ENCODE measurements around the gene SFT2D1.
"Not testable (repeated sequence)": the region's sequence is repeated elsewhere in the genome, so short reads cannot be mapped to it uniquely, and the experiment has no call there.

SFT2D1 gene

GRCh38 chr6:166387098-166387497 lies 44.8 kb upstream of the SFT2D1 start:
- H3K27ac ChIP-seq (ENCODE audit: low read depth, low read length); H3K79me2 ChIP-seq (ENCODE audit: control insufficient read depth, insufficient read depth, low read length, poor library complexity): not testable (repeated sequence)

GRCh38 chr6:166386111-166386510 lies 43.8 kb upstream of the SFT2D1 start:
- H3K79me1 ChIP-seq (ENCODE audit: low read length) = peaks cover 2% of the 10 kb centered on the region
- no peak overlapping the region for H3K14ac ChIP-seq (ENCODE audit: low read length)
- H3K9ac ChIP-seq (ENCODE audit: low read length) = no peak overlapping the region
- H4K91ac ChIP-seq (ENCODE audit: low read depth, low read length) = no peak overlapping the region
- H2BK5ac ChIP-seq (ENCODE audit: low read depth, low read length, poor library complexity) = no peak overlapping the region
- H3K18ac ChIP-seq (ENCODE audit: low read length) = no peak overlapping the region
- H2BK12ac ChIP-seq (ENCODE audit: low read length) = no peak overlapping the region
- H2AK5ac ChIP-seq (ENCODE audit: low read length) = no peak overlapping the region
- no peak overlapping the region for H4K12ac ChIP-seq (ENCODE audit: low read depth, low read length)
- H3K4me3 ChIP-seq (ENCODE audit: low read depth, low read length) = no peak overlapping the region
- H2BK120ac ChIP-seq (ENCODE audit: insufficient read depth, low read length, poor library complexity) = no peak overlapping the region
- H3K9me3 ChIP-seq (ENCODE audit: insufficient read depth, low read depth, low read length) = no peaks in the 10 kb centered on the region
- WGBS (ENCODE audit: extremely low coverage, insufficient coverage, insufficient read length) = no CpG with 5 or more reads among the region's 9 CpGs
- H2AFZ ChIP-seq (ENCODE audit: insufficient read depth, low read length, poor library complexity) = no peak overlapping the region
- DNase-seq = no peak
- H3K4ac ChIP-seq (ENCODE audit: low read depth, low read length) = no peak overlapping the region
- H3K27ac ChIP-seq (ENCODE audit: low read depth, low read length) = no peak overlapping the region
- no peaks in the 10 kb centered on the region for H3K27me3 ChIP-seq (ENCODE audit: insufficient read depth, low read length)
- H3K4me2 ChIP-seq (ENCODE audit: low read length) = no peak overlapping the region
- no peak overlapping the region for H3K23ac ChIP-seq (ENCODE audit: low read length)
- H3K79me2 ChIP-seq (ENCODE audit: control insufficient read depth, insufficient read depth, low read length, poor library complexity) = no peaks in the 10 kb centered on the region
- H4K8ac ChIP-seq (ENCODE audit: low read depth, low read length) = peak overlapping the region; percentile 7
- peaks cover 0 to 7% of the 10 kb centered on the region in 2 experiments for H3K4me1 ChIP-seq (ENCODE audit: control insufficient read depth in 1 of 2, insufficient read depth in 2 of 2, low read length in 2 of 2)
- H3K36me3 ChIP-seq (ENCODE audit: control insufficient read depth in 1 of 2, insufficient read depth in 2 of 2, low read length in 2 of 2) = no peaks in the 10 kb centered on the region

More at GRCh38 chr6:166387098-166387497, 44.8 kb upstream of the SFT2D1 start:
- WGBS (ENCODE audit: extremely low coverage, insufficient coverage, insufficient read length) = no CpG with 5 or more reads among the region's 9 CpGs
- not testable (repeated sequence) for H3K14ac ChIP-seq (ENCODE audit: low read length); H3K4ac ChIP-seq (ENCODE audit: low read depth, low read length); H4K91ac ChIP-seq (ENCODE audit: low read depth, low read length); H3K23ac ChIP-seq (ENCODE audit: low read length); H3K9ac ChIP-seq (ENCODE audit: low read length); H2BK120ac ChIP-seq (ENCODE audit: insufficient read depth, low read length, poor library complexity); H3K4me3 ChIP-seq (ENCODE audit: low read depth, low read length); H2BK5ac ChIP-seq (ENCODE audit: low read depth, low read length, poor library complexity); H3K4me2 ChIP-seq (ENCODE audit: low read length); H4K8ac ChIP-seq (ENCODE audit: low read depth, low read length); H2AK5ac ChIP-seq (ENCODE audit: low read length); H3K9me3 ChIP-seq (ENCODE audit: insufficient read depth, low read depth, low read length); DNase-seq; H3K4me1 ChIP-seq (ENCODE audit: control insufficient read depth in 1 of 2, insufficient read depth in 2 of 2, low read length in 2 of 2); H3K79me1 ChIP-seq (ENCODE audit: low read length); H3K18ac ChIP-seq (ENCODE audit: low read length); H3K36me3 ChIP-seq (ENCODE audit: control insufficient read depth in 1 of 2, insufficient read depth in 2 of 2, low read length in 2 of 2); H2AFZ ChIP-seq (ENCODE audit: insufficient read depth, low read length, poor library complexity); H2BK12ac ChIP-seq (ENCODE audit: low read length); H4K12ac ChIP-seq (ENCODE audit: low read depth, low read length); H3K27me3 ChIP-seq (ENCODE audit: insufficient read depth, low read length)

DNA sequence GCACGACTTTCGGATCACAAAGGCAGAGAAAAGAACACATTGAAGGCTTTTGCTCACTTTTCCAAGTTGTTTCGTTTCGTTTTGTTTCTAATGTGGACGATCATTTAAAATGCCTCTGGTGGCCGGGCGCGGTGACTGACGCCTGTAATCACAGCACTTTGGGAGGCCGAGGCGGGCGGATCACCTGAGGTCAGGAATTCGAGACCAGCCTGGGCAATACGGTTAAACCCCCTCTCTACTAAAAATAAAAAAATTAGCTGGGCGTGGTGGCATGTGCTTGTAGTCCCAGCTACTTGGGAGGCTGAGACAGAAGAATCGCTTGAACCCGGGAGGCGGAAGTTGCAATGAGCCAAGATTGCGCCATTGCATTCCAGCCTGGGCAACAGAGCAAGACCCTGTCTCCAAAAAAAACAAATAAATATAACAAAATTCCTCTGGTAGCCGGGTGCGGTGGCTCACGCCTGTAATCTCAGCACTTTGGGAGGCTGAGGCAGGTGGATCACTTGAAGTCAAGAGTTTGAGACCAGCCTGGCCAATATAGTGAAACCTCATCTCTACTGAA lies 41.5 kb upstream of the SFT2D1 start:
- no CpG with 5 or more reads among the region's 22 CpGs for WGBS (ENCODE audit: extremely low coverage, insufficient coverage, insufficient read length)
- H2AK5ac ChIP-seq (ENCODE audit: low read length); H3K9ac ChIP-seq (ENCODE audit: low read length): not testable (repeated sequence)

DNA sequence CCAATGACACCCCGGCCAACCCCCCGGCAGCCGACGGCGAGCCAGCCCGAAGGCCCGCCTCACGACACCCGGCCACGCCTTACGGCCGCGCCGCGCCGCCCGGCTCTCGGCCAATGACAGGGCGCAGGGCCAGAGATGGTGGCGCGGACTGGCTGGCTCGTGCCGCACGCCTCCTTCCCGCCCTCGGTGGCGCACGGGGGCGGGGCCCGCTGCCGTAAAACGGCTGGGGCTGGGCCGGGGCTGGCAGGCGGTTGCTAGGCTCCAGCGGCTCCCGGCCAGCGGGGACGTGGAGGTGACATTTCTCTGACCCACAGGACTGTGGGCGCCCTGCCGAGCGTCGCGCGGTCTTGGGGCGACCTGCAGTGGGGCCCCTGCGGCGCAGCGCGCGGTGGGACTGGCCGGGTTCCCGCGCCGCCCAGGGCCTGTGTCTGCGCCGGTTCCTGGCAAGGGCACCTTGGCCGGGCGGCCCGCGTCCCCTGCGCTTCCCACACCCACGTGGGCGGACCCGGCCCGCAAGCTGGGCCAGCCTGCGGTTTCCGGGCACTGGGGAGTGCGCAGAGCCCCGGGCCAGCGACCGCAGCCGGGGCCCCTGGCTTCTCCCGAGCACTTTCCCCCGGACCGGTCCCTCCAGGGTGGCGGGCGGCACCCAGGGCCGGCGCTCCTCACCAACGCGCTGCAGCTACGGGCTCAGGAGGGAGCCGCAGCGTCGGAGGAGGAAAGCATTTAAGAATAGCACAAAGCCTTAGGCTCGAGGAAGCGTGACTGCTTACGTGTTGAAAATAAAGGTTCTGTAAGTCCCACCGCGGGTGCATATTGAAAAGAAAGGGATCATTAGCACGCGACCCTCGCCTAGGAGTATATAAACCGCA lies 40.8 kb upstream of the SFT2D1 start, which contains the start of gene MPC1:
Gene MPC1 (minus strand): TSS at position 8 of the 869 bp plus-strand sequence. CDS start 64 bp downstream, outside the sequence.
- no CpG with 5 or more reads among the region's 94 CpGs for WGBS (ENCODE audit: extremely low coverage, insufficient coverage, insufficient read length)
- no peak within 1 kb of the TSS for H3K4ac ChIP-seq (ENCODE audit: low read depth, low read length)
- H3K4me2 ChIP-seq (ENCODE audit: low read length) = peak within 1 kb of the TSS; percentile 100

More for the DNA sequence above, 41.5 kb upstream of the SFT2D1 start:
- H3K27ac ChIP-seq (ENCODE audit: low read depth, low read length) = peak overlapping the region; percentile 37
- H3K4ac ChIP-seq (ENCODE audit: low read depth, low read length); H3K36me3 ChIP-seq (ENCODE audit: control insufficient read depth in 1 of 2, insufficient read depth in 2 of 2, low read length in 2 of 2); H3K79me2 ChIP-seq (ENCODE audit: control insufficient read depth, insufficient read depth, low read length, poor library complexity); H2BK5ac ChIP-seq (ENCODE audit: low read depth, low read length, poor library complexity); H4K8ac ChIP-seq (ENCODE audit: low read depth, low read length); H2BK12ac ChIP-seq (ENCODE audit: low read length); H3K23ac ChIP-seq (ENCODE audit: low read length); H3K4me1 ChIP-seq (ENCODE audit: control insufficient read depth in 1 of 2, insufficient read depth in 2 of 2, low read length in 2 of 2); H2AFZ ChIP-seq (ENCODE audit: insufficient read depth, low read length, poor library complexity); H3K27me3 ChIP-seq (ENCODE audit: insufficient read depth, low read length); H3K79me1 ChIP-seq (ENCODE audit: low read length); H2BK120ac ChIP-seq (ENCODE audit: insufficient read depth, low read length, poor library complexity); H4K12ac ChIP-seq (ENCODE audit: low read depth, low read length); H4K91ac ChIP-seq (ENCODE audit: low read depth, low read length); H3K18ac ChIP-seq (ENCODE audit: low read length); H3K9me3 ChIP-seq (ENCODE audit: insufficient read depth, low read depth, low read length): not testable (repeated sequence)
- peak; percentile 52 to 70 for DNase-seq
- H3K4me3 ChIP-seq (ENCODE audit: low read depth, low read length) = peak overlapping the region; percentile 87
- peak overlapping the region; percentile 35 for H3K14ac ChIP-seq (ENCODE audit: low read length)
- peak overlapping the region; percentile 70 for H3K4me2 ChIP-seq (ENCODE audit: low read length)

More for the DNA sequence above, 40.8 kb upstream of the SFT2D1 start, which contains the start of gene MPC1:
- Histone ChIP-seq H2BK5ac (ENCODE audit: low read depth, low read length, poor library complexity) (no peak within 1 kb of the TSS), H3K14ac (ENCODE audit: low read length) (peak within 1 kb of the TSS; percentile 35), H4K8ac (ENCODE audit: low read depth, low read length) (peak within 1 kb of the TSS; percentile 30), H3K18ac (ENCODE audit: low read length) (peak within 1 kb of the TSS; percentile 29), H2BK120ac (ENCODE audit: insufficient read depth, low read length, poor library complexity) (no peak within 1 kb of the TSS), H3K79me2 (ENCODE audit: control insufficient read depth, insufficient read depth, low read length, poor library complexity) (no peaks in the 10 kb centered on the region), H3K23ac (ENCODE audit: low read length) (no peak within 1 kb of the TSS), H3K36me3 (ENCODE audit: control insufficient read depth in 1 of 2, insufficient read depth in 2 of 2, low read length in 2 of 2) (no peaks in the 10 kb centered on the region), H2BK12ac (ENCODE audit: low read length) (no peak within 1 kb of the TSS), H2AFZ (ENCODE audit: insufficient read depth, low read length, poor library complexity) (peak within 1 kb of the TSS; percentile 89), H3K4me3 (ENCODE audit: low read depth, low read length) (peak within 1 kb of the TSS; percentile 87), H3K9ac (ENCODE audit: low read length) (peak within 1 kb of the TSS; percentile 71), H4K12ac (ENCODE audit: low read depth, low read length) (no peak within 1 kb of the TSS), H3K79me1 (ENCODE audit: low read length) (peaks cover 2% of the 10 kb centered on the region), H3K9me3 (ENCODE audit: insufficient read depth, low read depth, low read length) (no peaks in the 10 kb centered on the region), H3K4me1 (ENCODE audit: control insufficient read depth in 1 of 2, insufficient read depth in 2 of 2, low read length in 2 of 2) (peaks cover 0 to 4% of the 10 kb centered on the region in 2 experiments), H4K91ac (ENCODE audit: low read depth, low read length) (peak within 1 kb of the TSS; percentile 2), H3K27ac (ENCODE audit: low read depth, low read length) (peak within 1 kb of the TSS; percentile 37), H2AK5ac (ENCODE audit: low read length) (no peak within 1 kb of the TSS), H3K27me3 (ENCODE audit: insufficient read depth, low read length) (no peaks in the 10 kb centered on the region)
- DNase-seq = peak; percentile 98
